Thoracic aorta (tissue), 2 donors: ENCODE measurements around the gene PTPRJ. TPM values are rescaled to one million over a fixed set of nuclear protein-coding genes. Genes with fewer than 3 reads are reported as not detected.

Experiments used
- ATAC-seq: fragments of 150-250 bp; one replicate; pipeline ENCODE4 v1.8.0; 2017; ENCODE audit warnings: low read depth; ENCODE audit not compliant: insufficient number of reproducible peaks, low FRiP score
- DNase-seq: peaks from one replicate; pipeline ENCODE4 v3.0.0-alpha.2; 2020; ENCODE audit warnings: low spot score
- H3K27ac ChIP-seq, 2 donors: fragments of 200-600 bp; sonication (generic); 1 replicate in 1 of 2; 2 replicates in 1 of 2; pipeline ENCODE4 v1.5.1; 2016; ENCODE audit warnings: mild to moderate bottlenecking in 2 of 2, moderate library complexity in 2 of 2
- H3K27me3 ChIP-seq: fragments of 200-600 bp; sonication (generic); replicated peaks from 2 replicates; pipeline ENCODE4 v1.6.0; 2016; ENCODE audit warnings: mild to moderate bottlenecking; ENCODE audit not compliant: insufficient read depth
- H3K36me3 ChIP-seq: fragments of 200-600 bp; sonication (generic); one replicate; pipeline ENCODE4 v1.5.1; 2016
- H3K4me1 ChIP-seq, 2 donors: fragments of 200-600 bp; sonication (generic); 1 replicate in 1 of 2; 2 replicates in 1 of 2; pipeline versions ENCODE4 v1.5.1 to v1.6.0; 2016; ENCODE audit warnings: low read depth in 2 of 2, mild to moderate bottlenecking in 1 of 2; ENCODE audit not compliant: control insufficient read depth in 1 of 2
- H3K4me3 ChIP-seq: fragments of 200-600 bp; sonication (generic); 2 replicates; pipeline ENCODE4 v1.5.1; 2016; ENCODE audit warnings: mild to moderate bottlenecking
- H3K9me3 ChIP-seq: fragments of 200-600 bp; sonication (generic); 2 replicates; pipeline ENCODE4 v1.5.1; 2016
- total RNA-seq, 2 donors: library from RNA; depleted of rRNA; stranded (reverse); fragments of >200 nt; gene quantifications; one replicate each; pipeline versions ENCODE4 v1.1.0 to v1.2.3, GENCODE V29; 2016
- TF ChIP-seq, protein P1 (sequence below): fragments of 200-600 bp; sonication (generic); IDR thresholded peaks from one replicate; pipeline ENCODE4 v1.5.1; 2019; ENCODE audit warnings: antibody characterized with exemption

Gene PTPRJ
- total RNA-seq, 2 donors from 2014 or later = 20.4 to 20.9 TPM

DNA sequence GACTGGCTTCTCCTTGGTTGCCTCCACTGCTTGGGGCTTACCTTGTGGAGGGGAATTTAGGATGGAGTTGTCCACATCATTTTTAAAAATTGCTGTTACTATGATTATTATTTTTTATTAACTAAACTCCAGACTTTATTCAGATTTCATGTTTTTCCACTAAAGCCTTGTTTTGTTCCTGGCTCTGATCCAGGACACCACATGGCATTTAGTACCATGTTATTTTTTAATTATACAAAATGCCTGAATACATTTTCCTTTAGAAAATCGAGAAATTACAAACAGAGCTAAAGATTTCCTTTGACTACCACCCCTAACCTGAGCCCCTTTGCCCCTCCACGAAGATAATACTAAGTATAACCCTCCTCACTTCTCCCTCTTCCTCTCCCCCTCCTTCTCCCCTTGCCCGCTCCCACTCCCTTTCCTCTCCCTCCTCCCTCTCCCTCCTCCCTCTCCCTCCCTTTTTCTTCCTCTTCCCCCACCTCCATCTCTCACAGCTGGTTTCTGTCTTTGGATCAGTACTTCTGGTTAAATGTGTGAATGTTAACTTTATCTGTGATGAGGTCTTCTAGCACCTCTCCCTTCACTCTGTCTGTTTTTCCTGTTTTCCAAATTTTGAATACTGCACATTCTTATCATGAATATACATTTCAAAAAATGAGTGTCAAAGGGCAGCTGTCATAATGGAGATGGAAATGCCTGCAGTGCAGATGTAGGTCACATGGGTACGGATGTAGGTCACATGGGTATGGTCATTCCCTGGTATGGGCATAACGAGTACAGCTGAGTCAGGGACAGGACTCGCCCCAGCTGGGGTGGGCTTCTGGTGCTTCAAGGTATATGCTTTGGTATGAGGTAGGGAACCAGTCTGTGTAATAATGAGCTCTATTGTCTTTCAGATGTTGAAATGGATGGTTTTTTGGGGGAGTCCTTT lies 181.9 kb downstream of the PTPRJ start:
- ATAC-seq = no peak

DNA sequence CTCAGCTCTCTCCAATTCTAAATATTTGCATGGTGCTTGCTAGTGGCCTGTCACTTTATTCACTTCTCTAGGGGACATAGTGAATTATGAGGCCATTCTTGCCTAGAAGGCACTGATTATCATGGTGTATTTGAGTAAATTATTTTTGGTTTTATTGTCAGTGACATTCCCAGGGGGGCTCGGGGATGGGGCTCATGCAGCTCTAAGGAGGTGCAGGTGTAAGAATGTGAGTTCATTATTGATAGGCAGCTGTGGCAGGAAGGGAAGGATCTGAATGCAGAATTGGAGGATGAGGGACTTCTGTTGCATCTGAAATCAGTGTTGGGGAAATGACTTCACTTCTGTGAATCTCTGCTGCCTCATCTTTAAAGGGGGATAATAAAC lies 182.5 kb downstream of the PTPRJ start:
- DNase-seq = no peak
- Histone ChIP-seq H3K4me3 (no peak overlapping the region), H3K27ac (no peak overlapping the region), H3K36me3 (peaks cover 3% of the 10 kb centered on the region), H3K27me3 (no peaks in the 10 kb centered on the region), H3K9me3 (no peaks in the 10 kb centered on the region), H3K4me1 (peaks cover 0 to 4% of the 10 kb centered on the region in 2 donors)
- no peak for ATAC-seq
- TF ChIP-seq, protein P1, sequence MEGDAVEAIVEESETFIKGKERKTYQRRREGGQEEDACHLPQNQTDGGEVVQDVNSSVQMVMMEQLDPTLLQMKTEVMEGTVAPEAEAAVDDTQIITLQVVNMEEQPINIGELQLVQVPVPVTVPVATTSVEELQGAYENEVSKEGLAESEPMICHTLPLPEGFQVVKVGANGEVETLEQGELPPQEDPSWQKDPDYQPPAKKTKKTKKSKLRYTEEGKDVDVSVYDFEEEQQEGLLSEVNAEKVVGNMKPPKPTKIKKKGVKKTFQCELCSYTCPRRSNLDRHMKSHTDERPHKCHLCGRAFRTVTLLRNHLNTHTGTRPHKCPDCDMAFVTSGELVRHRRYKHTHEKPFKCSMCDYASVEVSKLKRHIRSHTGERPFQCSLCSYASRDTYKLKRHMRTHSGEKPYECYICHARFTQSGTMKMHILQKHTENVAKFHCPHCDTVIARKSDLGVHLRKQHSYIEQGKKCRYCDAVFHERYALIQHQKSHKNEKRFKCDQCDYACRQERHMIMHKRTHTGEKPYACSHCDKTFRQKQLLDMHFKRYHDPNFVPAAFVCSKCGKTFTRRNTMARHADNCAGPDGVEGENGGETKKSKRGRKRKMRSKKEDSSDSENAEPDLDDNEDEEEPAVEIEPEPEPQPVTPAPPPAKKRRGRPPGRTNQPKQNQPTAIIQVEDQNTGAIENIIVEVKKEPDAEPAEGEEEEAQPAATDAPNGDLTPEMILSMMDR = no peak

More for the DNA sequence above, 181.9 kb downstream of the PTPRJ start:
- Histone ChIP-seq H3K36me3 (peaks cover 3% of the 10 kb centered on the region), H3K4me3 (no peak overlapping the region), H3K27ac (no peak overlapping the region), H3K27me3 (no peaks in the 10 kb centered on the region), H3K4me1 (no peaks in the 10 kb centered on the region), H3K9me3 (no peaks in the 10 kb centered on the region)
- TF ChIP-seq, protein P1 = no peak
- DNase-seq = no peak

DNA sequence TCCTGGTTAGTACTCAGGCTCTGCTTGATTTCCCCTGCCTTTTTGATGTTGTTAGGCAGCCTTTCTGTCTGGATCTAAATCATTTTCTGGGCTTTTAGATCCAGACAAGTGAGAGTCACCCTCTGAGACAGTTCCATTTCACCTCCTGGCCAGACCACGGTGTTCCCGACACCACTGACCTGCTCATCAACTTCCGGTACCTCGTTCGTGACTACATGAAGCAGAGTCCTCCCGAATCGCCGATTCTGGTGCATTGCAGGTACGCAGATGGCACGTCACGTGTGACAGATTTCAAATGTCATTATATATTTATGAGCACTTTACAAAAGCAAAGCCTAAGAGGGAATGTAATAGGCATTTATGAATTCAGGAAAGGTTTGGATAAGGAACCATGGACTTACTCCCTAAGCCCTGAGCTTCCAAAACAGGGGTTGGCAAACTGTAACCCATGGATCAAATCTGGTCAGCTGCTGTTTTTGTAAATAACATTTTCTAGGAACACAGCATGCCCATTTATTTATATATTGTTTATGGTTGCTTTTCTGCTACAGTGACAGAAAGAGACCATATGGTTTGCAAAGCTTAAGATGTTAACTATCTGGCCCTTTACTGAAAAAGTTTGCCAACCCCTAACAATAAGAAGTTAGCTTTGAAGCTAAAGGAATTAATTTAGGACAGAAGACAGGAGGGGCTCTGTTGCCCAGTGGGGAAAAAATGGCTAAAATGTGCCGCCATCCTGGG lies 183.2 kb downstream of the PTPRJ start:
- Histone ChIP-seq H3K36me3 (peaks cover 3% of the 10 kb centered on the region), H3K27me3 (no peaks in the 10 kb centered on the region), H3K4me3 (no peak overlapping the region), H3K9me3 (no peaks in the 10 kb centered on the region), H3K4me1 (peaks cover 0 to 5% of the 10 kb centered on the region in 2 donors), H3K27ac (no peak overlapping the region)
- DNase-seq (no peak), ATAC-seq (no peak)
- TF ChIP-seq, protein P1 = no peak

DNA sequence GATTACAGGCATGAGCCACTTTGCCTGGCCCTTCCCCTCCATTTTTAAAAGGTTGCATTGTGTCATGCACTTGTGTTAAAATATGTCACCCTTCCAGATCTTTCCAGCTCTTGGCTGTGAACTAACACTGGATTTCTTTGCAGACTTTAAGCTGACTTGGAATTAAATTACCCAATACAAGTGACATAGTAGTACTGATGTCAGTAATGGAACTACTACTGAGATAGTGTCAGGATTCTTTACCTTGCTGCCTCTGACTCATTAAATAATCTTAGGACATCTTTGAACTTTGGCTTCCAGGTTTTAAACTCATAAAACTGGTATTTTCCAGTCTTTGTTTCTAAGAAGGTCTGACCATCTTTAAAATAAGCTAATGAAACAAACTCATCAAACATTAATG lies 184.5 kb downstream of the PTPRJ start:
- H3K4me3 ChIP-seq = no peak overlapping the region
- TF ChIP-seq, protein P1 = no peak
- H3K4me1 ChIP-seq = peaks cover 0 to 10% of the 10 kb centered on the region in 2 donors
- peaks cover 3% of the 10 kb centered on the region for H3K36me3 ChIP-seq
- DNase-seq (no peak), ATAC-seq (no peak)
- H3K9me3 ChIP-seq = no peaks in the 10 kb centered on the region
- no peaks in the 10 kb centered on the region for H3K27me3 ChIP-seq
- no peak overlapping the region for H3K27ac ChIP-seq

DNA sequence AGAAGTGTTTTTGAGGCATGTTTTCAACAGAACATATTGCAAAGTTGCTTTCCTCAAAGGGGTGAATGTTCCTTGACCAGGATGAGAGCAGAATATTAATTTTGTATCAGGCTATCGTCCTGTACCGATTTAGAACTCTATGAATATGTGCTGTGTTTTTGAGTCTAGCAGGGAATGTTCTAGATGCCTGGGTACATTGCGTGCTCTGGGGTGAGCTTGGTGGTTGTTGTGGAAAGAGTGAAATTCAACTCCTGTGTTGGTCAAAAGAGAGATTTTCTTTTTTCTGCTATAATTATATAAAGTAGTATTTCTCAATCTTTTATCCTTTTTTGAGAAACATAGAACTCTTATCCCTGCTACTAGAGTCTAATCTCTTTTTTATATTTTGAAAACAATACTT lies 185.1 kb downstream of the PTPRJ start:
- ATAC-seq (no peak), DNase-seq (no peak)
- peaks cover 0 to 16% of the 10 kb centered on the region in 2 donors for H3K4me1 ChIP-seq
- H3K4me3 ChIP-seq = no peak overlapping the region
- H3K27me3 ChIP-seq = no peaks in the 10 kb centered on the region
- H3K36me3 ChIP-seq = peaks cover 3% of the 10 kb centered on the region
- TF ChIP-seq, protein P1 = no peak
- no peak overlapping the region for H3K27ac ChIP-seq
- H3K9me3 ChIP-seq = no peaks in the 10 kb centered on the region
